OCI-M2 (cell line): ENCODE measurements around the gene TECPR2.
"Not testable (repeated sequence)": the region's sequence is repeated elsewhere in the genome, so short reads cannot be mapped to it uniquely, and the experiment has no call there.

Source experiments
- DNase-seq: peaks from one replicate; lab custom pipeline; 2025; ENCODE audit not compliant: unreplicated experiment; lab: John Stamatoyannopoulos, UW

TECPR2 gene

GRCh38 chr14:102548616-102549240 is 186.0 kb downstream of the TECPR2 start:
- DNase-seq: no peak

- DNase-seq: not testable (repeated sequence)
Observed at GRCh38 chr14:102550927-102551401, 188.2 kb downstream of the TECPR2 start.
